ENCODE measurements around the gene FOXI1. TPM values are rescaled to one million over a fixed set of nuclear protein-coding genes. Genes with fewer than 3 reads are reported as not detected.

FOXI1 gene
- total RNA-seq (2021; ENCODE audit: unreplicated experiment) = 0.44 TPM
- polyA plus RNA-seq (2012; ENCODE audit: insufficient read length) = 0.47 TPM
- percentile 1 among the genes with signal in this experiment for Bru-seq, nascent RNA
- BruChase-seq, experiment 1, labeled RNA remaining after a 2-hour chase = percentile 18 among the genes with signal in this experiment
- BruChase-seq, experiment 2, labeled RNA remaining after a 6-hour chase = percentile 23 among the genes with signal in this experiment
- long read RNA-seq, partial matches to known transcripts = 0 of 1 reads
- long read RNA-seq, other reads (novel, unspliced or antisense) = 0 of 1 reads

- Histone ChIP-seq H3K9me3 (ENCODE audit: control insufficient read depth, insufficient read depth, low read depth, low read length) (no peaks in the 10 kb centered on the region), H3K4me1 (ENCODE audit: control insufficient read depth, insufficient read depth, low read length) (peaks cover 40% of the 10 kb centered on the region), H3K36me3 (ENCODE audit: control insufficient read depth, insufficient read depth, low read length) (no peaks in the 10 kb centered on the region), H3K27me3 (ENCODE audit: control insufficient read depth, insufficient read depth, low read length) (no peaks in the 10 kb centered on the region), H3K27ac (ENCODE audit: low read length) (peak within 1 kb of the TSS; percentile 91), H3K4me3 (ENCODE audit: low read depth in 2 of 2, low read length in 2 of 2) (no peak within 1 kb of the TSS)
- ChIA-PET POLR2A (no interaction called here), CTCF (interaction anchor here (1.2 to 1.8 kb wide), 2 partner anchors 77 to 111 kb away, joined by 4 to 8 read pairs; no protein-coding TSS in a partner anchor)
- TF ChIP-seq, protein P1, sequence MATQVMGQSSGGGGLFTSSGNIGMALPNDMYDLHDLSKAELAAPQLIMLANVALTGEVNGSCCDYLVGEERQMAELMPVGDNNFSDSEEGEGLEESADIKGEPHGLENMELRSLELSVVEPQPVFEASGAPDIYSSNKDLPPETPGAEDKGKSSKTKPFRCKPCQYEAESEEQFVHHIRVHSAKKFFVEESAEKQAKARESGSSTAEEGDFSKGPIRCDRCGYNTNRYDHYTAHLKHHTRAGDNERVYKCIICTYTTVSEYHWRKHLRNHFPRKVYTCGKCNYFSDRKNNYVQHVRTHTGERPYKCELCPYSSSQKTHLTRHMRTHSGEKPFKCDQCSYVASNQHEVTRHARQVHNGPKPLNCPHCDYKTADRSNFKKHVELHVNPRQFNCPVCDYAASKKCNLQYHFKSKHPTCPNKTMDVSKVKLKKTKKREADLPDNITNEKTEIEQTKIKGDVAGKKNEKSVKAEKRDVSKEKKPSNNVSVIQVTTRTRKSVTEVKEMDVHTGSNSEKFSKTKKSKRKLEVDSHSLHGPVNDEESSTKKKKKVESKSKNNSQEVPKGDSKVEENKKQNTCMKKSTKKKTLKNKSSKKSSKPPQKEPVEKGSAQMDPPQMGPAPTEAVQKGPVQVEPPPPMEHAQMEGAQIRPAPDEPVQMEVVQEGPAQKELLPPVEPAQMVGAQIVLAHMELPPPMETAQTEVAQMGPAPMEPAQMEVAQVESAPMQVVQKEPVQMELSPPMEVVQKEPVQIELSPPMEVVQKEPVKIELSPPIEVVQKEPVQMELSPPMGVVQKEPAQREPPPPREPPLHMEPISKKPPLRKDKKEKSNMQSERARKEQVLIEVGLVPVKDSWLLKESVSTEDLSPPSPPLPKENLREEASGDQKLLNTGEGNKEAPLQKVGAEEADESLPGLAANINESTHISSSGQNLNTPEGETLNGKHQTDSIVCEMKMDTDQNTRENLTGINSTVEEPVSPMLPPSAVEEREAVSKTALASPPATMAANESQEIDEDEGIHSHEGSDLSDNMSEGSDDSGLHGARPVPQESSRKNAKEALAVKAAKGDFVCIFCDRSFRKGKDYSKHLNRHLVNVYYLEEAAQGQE (IDR thresholded peaks at IDR 0.05; ENCODE audit: insufficient read depth in 1 of 2, low read depth in 2 of 2, low read length in 1 of 2) = no peak
- TF ChIP-seq, protein P2, sequence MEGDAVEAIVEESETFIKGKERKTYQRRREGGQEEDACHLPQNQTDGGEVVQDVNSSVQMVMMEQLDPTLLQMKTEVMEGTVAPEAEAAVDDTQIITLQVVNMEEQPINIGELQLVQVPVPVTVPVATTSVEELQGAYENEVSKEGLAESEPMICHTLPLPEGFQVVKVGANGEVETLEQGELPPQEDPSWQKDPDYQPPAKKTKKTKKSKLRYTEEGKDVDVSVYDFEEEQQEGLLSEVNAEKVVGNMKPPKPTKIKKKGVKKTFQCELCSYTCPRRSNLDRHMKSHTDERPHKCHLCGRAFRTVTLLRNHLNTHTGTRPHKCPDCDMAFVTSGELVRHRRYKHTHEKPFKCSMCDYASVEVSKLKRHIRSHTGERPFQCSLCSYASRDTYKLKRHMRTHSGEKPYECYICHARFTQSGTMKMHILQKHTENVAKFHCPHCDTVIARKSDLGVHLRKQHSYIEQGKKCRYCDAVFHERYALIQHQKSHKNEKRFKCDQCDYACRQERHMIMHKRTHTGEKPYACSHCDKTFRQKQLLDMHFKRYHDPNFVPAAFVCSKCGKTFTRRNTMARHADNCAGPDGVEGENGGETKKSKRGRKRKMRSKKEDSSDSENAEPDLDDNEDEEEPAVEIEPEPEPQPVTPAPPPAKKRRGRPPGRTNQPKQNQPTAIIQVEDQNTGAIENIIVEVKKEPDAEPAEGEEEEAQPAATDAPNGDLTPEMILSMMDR (IDR thresholded peaks at IDR 0.05) = no peak
- no peak for TF ChIP-seq POLR2AphosphoS5 (IDR thresholded peaks at IDR 0.05; ENCODE audit: low read depth, low read length)
- TF ChIP-seq SIN3A (IDR thresholded peaks at IDR 0.05; ENCODE audit: borderline replicate concordance, insufficient read depth, low read depth, low read length) = no peak
- no peak for TF ChIP-seq TCF7L2 (IDR thresholded peaks at IDR 0.05; ENCODE audit: low read depth, low read length)
- intact Hi-C loops (cut with micrococcal nuclease; ENCODE audit: unreplicated experiment) (no loop called here), in situ Hi-C loops (cut with HindIII; ENCODE audit: low pct_unique_long_range_greater_than_20kb, low sequenced_read_pairs) (no loop called here)
- no TSS peak for BruUV-seq (replicated peaks)
- DNase-seq (ENCODE audit: low read depth, low spot score) (no peak), ATAC-seq (no peak)
Observed at GRCh38 chr5:170105642-170106611, at the start of gene FOXI1. FOXI1 (plus strand) TSS chr5:170105897; CDS start chr5:170105958, 61 bp downstream.

DNA sequence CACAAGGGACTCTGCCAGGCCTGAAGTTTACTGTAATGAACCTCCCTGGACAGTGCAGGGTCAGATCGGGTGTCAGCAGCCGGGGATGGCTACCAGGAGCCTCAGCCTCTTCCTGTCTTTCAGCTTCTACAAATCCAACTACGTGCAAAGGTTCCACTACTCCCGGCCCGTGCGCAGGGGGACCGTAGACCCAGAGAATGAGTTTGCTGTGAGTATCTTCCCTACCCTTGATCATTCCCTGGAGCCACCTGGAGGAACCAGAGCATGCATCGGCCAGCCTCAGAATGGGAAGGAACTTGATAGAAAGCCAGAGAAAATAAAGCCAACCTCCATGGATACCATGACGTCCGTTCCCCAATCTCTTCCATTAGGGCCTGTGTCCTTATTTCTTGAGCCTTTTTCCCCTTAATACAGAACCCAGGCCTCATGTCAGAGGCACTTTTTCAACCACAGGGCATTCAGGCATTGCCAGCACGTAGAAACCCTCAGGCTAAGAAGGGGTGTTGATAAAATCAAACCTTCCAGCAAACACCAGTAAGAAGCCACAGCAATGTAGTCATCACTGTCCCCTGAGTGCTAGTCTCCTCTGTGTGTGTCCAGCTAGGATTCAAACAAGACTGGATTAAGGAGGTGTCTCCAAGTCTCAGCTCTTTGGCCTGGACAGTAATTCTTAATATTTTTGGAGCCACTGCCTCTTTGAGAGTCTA is 49.0 kb upstream of the FOXI1 start:
- in situ Hi-C loops (cut with HindIII; ENCODE audit: low pct_unique_long_range_greater_than_20kb, low sequenced_read_pairs) = no loop called here
- DNase-seq (ENCODE audit: low read depth, low spot score) (no peak), ATAC-seq (no peak)
- Histone ChIP-seq H3K27ac (ENCODE audit: low read length) (no peak overlapping the region), H3K36me3 (ENCODE audit: control insufficient read depth, insufficient read depth, low read length) (no peaks in the 10 kb centered on the region), H3K27me3 (ENCODE audit: control insufficient read depth, insufficient read depth, low read length) (no peaks in the 10 kb centered on the region), H3K9me3 (ENCODE audit: control insufficient read depth, insufficient read depth, low read depth, low read length) (no peaks in the 10 kb centered on the region), H3K4me1 (ENCODE audit: control insufficient read depth, insufficient read depth, low read length) (no peaks in the 10 kb centered on the region), H3K4me3 (ENCODE audit: low read depth in 2 of 2, low read length in 2 of 2) (no peak overlapping the region)
- no TSS peak for BruUV-seq (replicated peaks)
- CTCF ChIA-PET = no interaction called here
- intact Hi-C loops (cut with micrococcal nuclease; ENCODE audit: unreplicated experiment) = no loop called here
- POLR2A ChIA-PET = no interaction called here
- no peak for TF ChIP-seq POLR2AphosphoS5 (IDR thresholded peaks at IDR 0.05; ENCODE audit: low read depth, low read length)
- TF ChIP-seq, protein P1 (IDR thresholded peaks at IDR 0.05; ENCODE audit: insufficient read depth in 1 of 2, low read depth in 2 of 2, low read length in 1 of 2) = no peak
- TF ChIP-seq, protein P2 (IDR thresholded peaks at IDR 0.05) = no peak
- no peak for TF ChIP-seq SIN3A (IDR thresholded peaks at IDR 0.05; ENCODE audit: borderline replicate concordance, insufficient read depth, low read depth, low read length)
- no peak for TF ChIP-seq TCF7L2 (IDR thresholded peaks at IDR 0.05; ENCODE audit: low read depth, low read length)

All from Panc1 (cell line).